Activated effector memory CD4-positive, alpha-beta T cell treated with Interleukin-2 at 50 U/mL for 16 hours (primary cell): ENCODE data around the gene MYO7B.
"Not testable (repeated sequence)": the region's sequence is repeated elsewhere in the genome, so short reads cannot be mapped to it uniquely, and the experiment has no call there.

Experiments used
- DNase-seq: peaks from one replicate; pipeline ENCODE4 v3.0.0-alpha.2; 2020

The MYO7B gene

DNA sequence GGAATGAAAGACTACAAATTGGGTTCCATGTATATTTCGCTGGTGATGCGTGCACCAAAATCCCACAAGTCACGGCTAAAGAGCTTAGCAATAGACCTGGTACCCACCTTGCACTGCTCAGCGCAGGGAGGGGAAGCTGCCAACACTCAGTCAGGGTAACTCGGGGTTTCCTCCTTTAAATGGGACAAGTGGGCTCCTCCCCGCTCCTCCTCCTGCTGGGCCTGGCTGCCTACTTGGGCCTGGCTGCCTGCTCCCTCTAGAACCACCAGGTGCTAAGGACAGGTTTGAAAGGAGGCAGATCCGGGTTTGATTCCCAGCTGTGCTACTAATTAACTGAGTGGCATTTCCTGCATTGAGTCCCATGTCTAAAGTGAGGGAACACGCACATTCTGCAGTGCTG, 23.4 kb downstream of the MYO7B start:
- DNase-seq, result no peak

DNA sequence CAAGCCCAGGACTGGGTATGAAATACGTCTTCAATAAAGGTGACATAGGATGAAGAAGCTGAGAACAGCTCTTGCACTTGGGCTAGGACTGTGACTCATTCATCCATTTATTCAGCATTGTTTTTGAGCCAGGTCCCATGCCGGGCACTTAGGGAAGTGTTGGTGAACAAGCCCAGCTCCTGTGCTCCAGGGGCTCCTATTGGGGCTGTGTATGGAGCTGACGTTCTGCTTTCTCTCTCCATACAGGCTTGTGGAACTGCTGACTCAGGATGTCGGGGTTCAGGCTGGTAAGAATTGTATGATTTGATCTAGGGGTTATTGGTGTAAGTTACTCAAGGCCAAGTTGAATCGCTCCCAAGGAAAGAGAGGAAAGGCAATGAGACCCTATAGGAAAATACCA, 24.0 kb downstream of the MYO7B start:
- no peak for DNase-seq

DNA sequence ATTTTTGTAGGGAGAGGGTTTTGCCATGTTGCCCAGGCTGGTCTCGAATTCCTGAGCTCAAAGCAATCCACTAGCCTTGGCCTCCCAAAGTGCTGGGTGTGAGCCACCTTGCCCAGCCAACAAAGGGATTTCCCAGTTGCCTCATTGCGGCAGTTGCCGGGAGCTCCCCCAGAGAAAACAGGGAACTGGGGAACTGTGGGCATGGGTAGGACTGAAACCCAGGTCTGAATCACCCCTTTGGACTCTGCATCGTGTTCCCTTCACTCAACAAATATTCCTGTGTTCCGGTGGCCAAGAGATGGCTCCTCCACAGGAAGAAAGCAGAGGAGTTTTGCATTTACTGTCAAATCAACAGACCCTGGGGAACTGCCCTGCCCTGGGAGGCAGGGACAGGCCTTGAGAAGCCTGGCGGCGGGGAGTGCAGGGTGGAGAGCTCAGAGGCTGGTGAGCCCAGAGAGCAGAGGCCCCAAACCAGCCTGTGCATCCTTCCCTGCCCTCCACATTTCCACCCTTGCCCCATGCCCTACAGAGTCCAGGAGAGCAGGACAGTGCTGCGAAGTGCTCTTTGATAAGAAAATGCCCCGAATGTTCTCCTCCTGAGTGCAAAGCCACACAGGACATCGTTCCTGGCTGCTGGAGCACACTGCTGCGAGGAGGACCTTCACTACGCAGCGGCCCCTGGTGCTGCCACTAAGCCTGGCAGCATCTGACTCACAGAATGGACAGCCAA, 24.9 kb downstream of the MYO7B start:
- DNase-seq, result no peak

DNA sequence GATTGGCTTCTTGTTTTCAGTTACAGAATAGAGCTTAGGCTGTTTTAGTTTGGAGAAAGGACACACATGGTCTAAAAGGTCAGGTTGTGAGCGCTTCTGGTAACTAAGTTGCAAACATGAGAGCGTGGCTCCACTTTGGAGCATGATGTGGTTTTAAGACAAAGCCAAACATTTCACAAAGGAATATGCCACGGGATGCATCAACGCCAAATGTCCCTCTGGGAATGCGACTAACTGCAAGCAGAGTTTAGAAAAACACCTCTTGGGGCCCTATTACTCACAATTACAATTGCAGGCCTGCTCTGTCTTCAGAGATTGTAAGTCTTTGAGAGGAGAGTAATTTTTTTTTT, 25.4 kb downstream of the MYO7B start:
- no peak for DNase-seq

GRCh38 chr2:127561371-127561770, 25.9 kb downstream of the MYO7B start:
- no peak for DNase-seq

GRCh38 chr2:127562936-127563335, 27.5 kb downstream of the MYO7B start:
- no peak for DNase-seq

DNA sequence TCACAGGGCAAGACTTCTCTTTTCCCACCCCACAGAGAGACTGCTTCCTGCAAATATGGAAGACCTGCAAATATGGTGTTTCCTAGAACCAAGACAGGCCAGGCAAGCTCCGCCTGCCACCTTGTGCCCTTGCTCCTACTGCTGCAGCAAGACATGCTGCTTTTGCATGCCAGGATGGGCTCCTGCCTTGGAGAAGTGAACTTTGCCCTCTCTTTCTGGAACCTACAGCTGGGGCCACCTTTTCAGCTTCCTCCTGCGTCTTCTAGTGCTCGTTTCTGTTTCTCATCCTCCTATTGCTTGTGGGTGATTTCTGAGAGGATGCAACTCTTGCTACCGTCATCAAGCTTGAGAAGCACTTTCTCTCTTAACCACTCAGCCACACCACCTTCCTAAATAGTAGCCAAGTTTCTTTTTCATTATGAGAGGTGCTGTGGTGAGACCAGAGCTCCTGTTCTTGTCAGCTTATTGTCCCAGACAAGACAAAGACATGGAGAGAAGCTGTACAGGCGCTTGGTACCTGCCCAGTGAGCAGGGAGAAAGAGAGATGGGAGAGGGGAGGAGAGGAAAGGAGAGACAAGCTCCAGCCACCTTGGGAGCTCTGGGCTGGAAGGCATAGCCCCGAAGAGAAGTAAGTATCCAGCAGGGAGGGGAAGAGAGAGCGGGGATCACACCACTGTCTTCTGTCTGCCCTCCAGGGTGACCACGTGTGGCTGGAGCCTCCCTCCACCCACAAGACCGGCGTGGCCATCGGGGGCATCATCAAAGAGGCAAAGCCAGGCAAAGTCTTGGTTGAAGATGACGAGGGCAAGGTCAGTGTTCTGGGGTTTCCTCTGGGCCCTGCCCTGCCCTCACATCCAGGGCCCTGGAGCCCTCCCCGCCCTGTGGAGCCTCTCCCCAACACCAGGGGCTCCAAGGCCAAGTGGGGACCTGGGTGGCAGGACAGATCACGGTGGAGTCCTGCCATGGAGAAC, 28.3 kb downstream of the MYO7B start:
- DNase-seq, result no peak

DNA sequence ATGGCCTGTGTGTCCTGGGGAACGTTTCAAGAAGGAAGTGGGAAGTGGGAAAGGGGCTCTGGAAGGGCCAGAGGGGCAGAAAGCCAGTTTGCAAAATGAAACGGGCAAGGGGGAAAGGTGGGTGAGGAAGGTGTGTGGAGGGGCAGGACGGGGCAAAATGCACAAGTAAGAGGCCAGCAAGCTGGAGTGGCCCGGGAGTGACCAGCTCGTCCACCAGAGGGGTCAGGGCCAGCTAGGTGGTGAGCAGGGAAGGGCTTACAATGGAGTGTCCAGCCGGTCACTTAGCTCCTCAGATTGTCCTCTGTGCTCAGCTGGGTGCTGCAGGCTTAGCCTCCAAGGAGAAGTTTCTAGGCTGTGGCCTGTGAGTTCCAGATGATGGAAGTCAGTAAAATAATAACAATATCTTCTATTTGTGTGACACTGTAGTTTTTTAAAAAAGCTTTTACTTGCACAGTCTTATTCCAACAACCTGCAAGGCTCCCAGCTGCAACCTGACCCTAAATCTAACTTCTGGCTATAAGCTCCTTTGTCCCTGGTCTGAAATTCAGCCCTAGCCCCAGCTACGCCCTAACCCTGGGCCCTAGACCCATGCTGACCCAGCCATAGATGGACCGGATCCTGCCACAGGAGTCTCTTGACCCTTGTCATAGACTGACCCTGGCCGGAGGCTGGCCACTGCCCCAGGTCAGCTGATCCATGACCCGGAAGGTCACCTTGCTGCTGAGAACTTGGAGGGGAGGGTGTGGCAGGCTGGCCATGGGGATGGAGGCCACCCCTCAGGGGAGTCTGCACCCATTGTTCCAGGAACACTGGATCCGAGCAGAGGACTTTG, 29.2 kb downstream of the MYO7B start:
- DNase-seq, result no peak

- no peak for DNase-seq
These were observed 30.0 kb downstream of the MYO7B start for GRCh38 chr2:127565261-127566138.

- no peak for DNase-seq
These were observed 30.6 kb downstream of the MYO7B start for GRCh38 chr2:127566139-127566417.

DNA sequence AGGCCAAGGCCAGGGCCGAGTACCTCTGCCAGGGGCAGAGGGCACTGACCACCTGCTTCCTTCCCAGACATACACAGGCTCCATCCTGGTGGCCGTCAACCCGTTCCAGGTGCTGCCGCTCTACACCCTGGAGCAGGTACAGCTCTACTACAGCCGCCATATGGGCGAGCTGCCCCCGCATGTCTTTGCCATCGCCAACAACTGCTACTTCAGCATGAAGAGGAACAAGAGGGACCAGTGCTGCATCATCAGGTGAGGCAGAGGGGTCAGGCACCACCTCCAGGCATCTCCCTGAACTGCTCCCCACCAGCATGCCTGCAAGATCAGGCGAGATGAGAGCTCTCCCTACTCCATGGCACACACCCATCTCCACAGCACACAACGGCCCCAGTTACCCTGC, 31.1 kb downstream of the MYO7B start:
- no peak for DNase-seq

DNA sequence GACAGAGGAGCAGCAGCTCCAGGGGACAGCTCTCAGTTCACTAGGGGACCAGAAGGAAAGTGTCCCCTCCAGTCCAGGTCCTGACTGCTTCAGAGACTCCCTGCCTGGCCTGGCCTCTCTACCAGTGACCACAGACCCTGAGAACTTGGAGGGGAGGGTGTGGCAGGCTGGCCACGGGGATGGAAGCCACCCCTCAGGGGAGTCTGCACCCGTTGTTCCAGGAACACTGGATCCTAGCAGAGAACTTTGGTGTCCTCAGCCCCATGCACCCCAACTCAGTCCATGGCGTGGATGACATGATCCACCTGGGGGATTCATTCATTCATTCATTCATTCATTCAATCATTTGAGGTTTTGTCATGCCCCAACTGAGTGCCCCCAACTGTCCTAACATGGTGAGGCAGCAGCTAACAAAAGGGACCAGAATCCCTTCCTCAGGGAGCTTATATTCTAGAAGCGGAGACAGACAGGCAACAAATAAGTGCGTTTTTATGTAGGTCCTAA, 31.9 kb downstream of the MYO7B start:
- DNase-seq, result no peak

- no peak for DNase-seq
These were observed 32.6 kb downstream of the MYO7B start for GRCh38 chr2:127568128-127568527.

DNA sequence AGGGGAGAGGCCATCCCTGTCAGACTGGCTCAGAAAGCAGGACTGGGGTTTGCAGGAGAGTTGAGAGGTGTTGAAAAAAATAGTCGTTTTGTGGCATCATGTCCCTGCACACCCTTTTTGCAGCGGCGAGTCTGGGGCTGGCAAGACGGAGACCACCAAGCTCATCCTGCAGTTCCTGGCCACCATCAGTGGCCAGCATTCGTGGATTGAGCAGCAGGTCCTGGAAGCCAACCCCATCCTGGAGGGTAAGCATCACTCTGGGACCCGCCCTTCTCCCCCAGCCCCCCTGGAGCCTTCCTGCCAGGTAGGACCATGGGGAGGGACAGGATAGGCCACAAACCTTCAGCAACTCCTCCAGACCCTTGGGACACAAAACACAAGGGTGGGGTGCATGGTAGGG, 34.2 kb downstream of the MYO7B start:
- DNase-seq, result no peak

GRCh38 chr2:127570282-127571250, 35.1 kb downstream of the MYO7B start:
- no peak for DNase-seq

GRCh38 chr2:127572352-127572751, 36.9 kb downstream of the MYO7B start:
- DNase-seq, result not testable (repeated sequence)

GRCh38 chr2:127572841-127573240, 37.4 kb downstream of the MYO7B start:
- no peak for DNase-seq

GRCh38 chr2:127573298-127573697, 37.8 kb downstream of the MYO7B start:
- no peak for DNase-seq

DNA sequence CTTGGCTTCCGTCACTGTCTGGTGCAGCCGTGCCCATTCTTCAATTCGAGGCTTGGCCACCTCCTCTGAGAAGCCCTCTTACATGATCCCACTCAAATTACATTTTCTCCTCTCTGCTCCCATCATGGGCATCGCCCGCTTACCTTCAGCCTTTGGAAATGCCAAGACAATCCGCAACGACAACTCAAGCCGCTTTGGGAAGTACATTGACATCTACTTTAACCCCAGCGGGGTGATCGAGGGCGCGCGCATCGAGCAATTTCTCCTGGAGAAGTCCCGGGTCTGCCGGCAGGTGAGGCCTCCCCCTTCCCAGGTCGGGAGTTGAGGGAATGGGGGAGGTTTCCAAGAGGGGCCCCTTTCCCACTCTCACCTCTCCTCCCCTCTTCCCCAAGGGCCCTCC, 38.3 kb downstream of the MYO7B start:
- DNase-seq, result no peak

DNA sequence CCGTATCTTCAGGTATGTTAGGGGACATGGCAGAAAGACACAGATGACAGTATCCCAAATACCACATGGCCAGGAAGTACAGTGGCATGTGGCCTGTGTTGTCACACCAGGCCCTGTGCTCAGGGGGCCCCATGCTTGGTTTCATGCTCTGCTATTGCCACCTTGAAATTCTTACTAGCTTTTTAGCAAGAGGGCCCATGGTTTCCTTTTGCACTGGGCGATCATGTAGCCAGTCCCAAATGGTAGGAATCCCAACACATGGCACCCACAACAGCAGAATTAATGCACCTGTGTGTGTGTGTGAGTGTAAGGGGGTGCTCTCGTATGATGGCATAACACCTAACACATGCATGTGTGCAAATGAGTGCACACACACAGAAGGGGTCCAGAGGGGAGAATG, 39.2 kb downstream of the MYO7B start:
- no peak for DNase-seq

DNA sequence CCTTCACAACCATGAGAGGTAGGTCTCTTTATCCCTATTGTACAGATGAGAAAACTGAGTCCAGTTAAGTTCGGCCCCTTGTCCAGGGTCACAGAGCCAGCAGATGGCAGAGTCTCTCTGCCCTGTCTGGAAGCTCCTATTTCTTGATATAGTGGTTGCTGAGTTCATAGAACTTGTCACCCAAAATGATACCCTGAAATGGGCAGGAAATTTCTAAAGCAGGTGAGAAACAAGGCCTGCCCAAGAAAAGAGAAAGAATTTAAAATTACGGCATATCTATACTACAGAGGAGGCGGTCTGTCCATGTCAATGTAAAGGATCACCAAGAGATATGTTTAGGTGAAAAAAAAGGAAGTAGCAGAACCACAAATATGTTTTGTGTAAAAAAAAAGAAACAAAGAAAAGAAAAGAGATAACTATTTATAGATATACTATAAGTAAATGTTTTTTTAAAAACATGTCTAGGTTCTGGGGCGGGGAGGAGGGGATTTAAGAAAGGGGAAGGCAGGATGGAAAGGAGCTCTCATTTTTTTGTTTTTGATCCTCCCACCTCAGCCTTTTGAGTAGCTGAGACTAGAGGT, 39.8 kb downstream of the MYO7B start:
- DNase-seq, result no peak
